ENCODE results near the gene KRTAP17-1. TPM values are rescaled to one million over a fixed set of nuclear protein-coding genes. Genes with fewer than 3 reads are reported as not detected.
A peak's percentile ranks its signal among the peaks of the same experiment; 100 is the strongest.

The KRTAP17-1 gene
- total and polyA plus RNA-seq, 8 donors: not detected

GRCh38 chr17:41345992-41346391 is 30.5 kb upstream of the KRTAP17-1 start:
- no peaks in the 10 kb centered on the region for H3K36me3 ChIP-seq
- no peak for ATAC-seq
- no peaks in the 10 kb centered on the region for H3K27me3 ChIP-seq
- no peak overlapping the region for H3K4me3 ChIP-seq
- DNase-seq: no peak
- WGBS, 2 donors: 74 to 91% methylated on average over 3 of the region's 3 CpGs
- no peaks in the 10 kb centered on the region for H3K9me3 ChIP-seq
- TF ChIP-seq CTCF (IDR thresholded peaks at IDR 0.05): no peak
- no peak overlapping the region for H3K27ac ChIP-seq
- no peaks in the 10 kb centered on the region for H3K4me1 ChIP-seq
- FAIRE-seq: no peak
- intact Hi-C loops (cut with DNase I): no loop called here

- H3K27me3 ChIP-seq: no peaks in the 10 kb centered on the region
- no peaks in the 10 kb centered on the region for H3K4me1 ChIP-seq
- no peaks in the 10 kb centered on the region for H3K9me3 ChIP-seq
- intact Hi-C loops (cut with DNase I): no loop called here
- no peaks in the 10 kb centered on the region for H3K36me3 ChIP-seq
- WGBS, 2 donors: 61 to 64% methylated on average over 3 of the region's 3 CpGs
- H3K4me3 ChIP-seq: no peak overlapping the region
- no peak overlapping the region for H3K27ac ChIP-seq
- DNase-seq (no peak), ATAC-seq (no peak), FAIRE-seq (no peak)
- TF ChIP-seq CTCF (IDR thresholded peaks at IDR 0.05): no peak
These were observed 27.5 kb upstream of the KRTAP17-1 start for GRCh38 chr17:41343029-41343428.

- TF ChIP-seq CTCF (IDR thresholded peaks at IDR 0.05): no peak
- Histone ChIP-seq H3K4me1 (no peaks in the 10 kb centered on the region), H3K27me3 (no peaks in the 10 kb centered on the region), H3K9me3 (no peaks in the 10 kb centered on the region), H3K4me3 (no peak overlapping the region), H3K27ac (no peak overlapping the region), H3K36me3 (no peaks in the 10 kb centered on the region)
- FAIRE-seq (no peak), ATAC-seq (no peak), DNase-seq (no peak)
- WGBS, 2 donors: 63 to 67% methylated on average over 7 of the region's 7 CpGs
- intact Hi-C loops (cut with DNase I): no loop called here
These were observed 25.7 kb upstream of the KRTAP17-1 start for GRCh38 chr17:41340934-41341861.

- Histone ChIP-seq H3K27ac (peak overlapping the region in 1 of 4 donors; percentile 19), H3K4me1 (no peaks in the 10 kb centered on the region), H3K9me3 (no peaks in the 10 kb centered on the region), H3K36me3 (no peaks in the 10 kb centered on the region), H3K4me3 (no peak overlapping the region), H3K27me3 (no peaks in the 10 kb centered on the region)
- peak in 2 of 4 donors; percentile 11 to 28 for ATAC-seq
- 10 to 14% methylated on average over 3 of the region's 3 CpGs for WGBS, 2 donors
- no peak for DNase-seq
- TF ChIP-seq CTCF (IDR thresholded peaks at IDR 0.05): no peak
- no peak for FAIRE-seq
- intact Hi-C loops (cut with DNase I): no loop called here
These were observed 25.0 kb upstream of the KRTAP17-1 start for GRCh38 chr17:41340494-41340893.

- no peak overlapping the region for H3K4me3 ChIP-seq
- FAIRE-seq (no peak), DNase-seq (no peak), ATAC-seq (no peak)
- WGBS, 2 donors: 29 to 33% methylated on average over 2 of the region's 2 CpGs
- TF ChIP-seq CTCF (IDR thresholded peaks at IDR 0.05): no peak
- no peaks in the 10 kb centered on the region for H3K4me1 ChIP-seq
- intact Hi-C loops (cut with DNase I): no loop called here
- no peaks in the 10 kb centered on the region for H3K9me3 ChIP-seq
- no peaks in the 10 kb centered on the region for H3K36me3 ChIP-seq
- H3K27ac ChIP-seq: peak overlapping the region in 1 of 4 donors; percentile 28
- no peaks in the 10 kb centered on the region for H3K27me3 ChIP-seq
These were observed 24.2 kb upstream of the KRTAP17-1 start for GRCh38 chr17:41339571-41340172.

Measured in pancreas (tissue), 10 donors.